ENCODE results near the gene RASGRP1. TPM values are rescaled to one million over a fixed set of nuclear protein-coding genes. Genes with fewer than 3 reads are reported as not detected.

The RASGRP1 gene
- total RNA-seq, 4 donors from 2014 or later, result 0.29 to 0.99 (median 0.66) TPM

DNA sequence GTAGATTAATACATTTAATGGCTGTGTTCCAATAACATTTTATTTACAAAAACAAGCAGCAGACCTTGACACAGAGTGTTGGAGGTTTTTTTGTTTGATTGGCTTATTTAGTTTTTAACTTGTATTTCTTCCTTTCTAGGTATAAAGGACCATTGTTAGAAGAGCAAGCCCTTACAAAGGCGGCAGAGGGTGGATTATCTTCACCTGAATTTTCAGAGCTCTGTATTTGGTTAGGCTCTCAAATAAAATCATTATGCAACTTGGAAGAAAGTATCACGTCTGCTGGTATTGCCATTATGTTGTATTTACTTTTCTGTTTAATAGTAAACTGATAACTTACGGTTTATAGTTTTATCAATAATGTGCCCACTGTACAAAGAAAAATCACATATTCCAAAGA, 100.7 kb downstream of the RASGRP1 start:
- WGBS, result 90% methylated on average over 3 of the region's 3 CpGs
- peaks cover 3 to 20% (median 8%) of the 10 kb centered on the region in 4 donors for H3K36me3 ChIP-seq
- H3K27me3 ChIP-seq, result no peaks in the 10 kb centered on the region
- TF ChIP-seq POLR2A (IDR thresholded peaks at IDR 0.05; ENCODE audit: low read depth), result no peak
- no peak for TF ChIP-seq EP300 (IDR thresholded peaks at IDR 0.05)
- no peak for TF ChIP-seq CTCF (IDR thresholded peaks at IDR 0.05)
- no peak for TF ChIP-seq POLR2AphosphoS5 (IDR thresholded peaks at IDR 0.05)
- H3K4me3 ChIP-seq, result no peak overlapping the region
- intact Hi-C loops (cut with DNase I), result no loop called here
- no peak for DNase-seq (ENCODE audit: extremely low spot score)
- H3K4me1 ChIP-seq, result peaks cover 0 to 4% (median 0%) of the 10 kb centered on the region in 4 donors
- no peak overlapping the region for H3K27ac ChIP-seq (replicated peaks in 1 of 4)
- no peaks in the 10 kb centered on the region for H3K9me3 ChIP-seq

GRCh38 chr15:38461066-38461833, 103.4 kb downstream of the RASGRP1 start:
- Histone ChIP-seq H3K9me3 (no peaks in the 10 kb centered on the region), H3K4me3 (no peak overlapping the region), H3K27ac (replicated peaks in 1 of 4) (no peak overlapping the region), H3K27me3 (no peaks in the 10 kb centered on the region), H3K4me1 (peaks cover 0 to 7% (median 2%) of the 10 kb centered on the region in 4 donors), H3K36me3 (peaks cover 0 to 8% (median 3%) of the 10 kb centered on the region in 4 donors)
- WGBS, result 98% methylated on average over 2 of the region's 2 CpGs
- TF ChIP-seq POLR2A (IDR thresholded peaks at IDR 0.05; ENCODE audit: low read depth), result no peak
- no peak for TF ChIP-seq POLR2AphosphoS5 (IDR thresholded peaks at IDR 0.05)
- no peak for TF ChIP-seq CTCF (IDR thresholded peaks at IDR 0.05)
- no peak for TF ChIP-seq EP300 (IDR thresholded peaks at IDR 0.05)
- intact Hi-C loops (cut with DNase I), result no loop called here
- no peak for DNase-seq (ENCODE audit: extremely low spot score)

GRCh38 chr15:38460543-38460942, 104.1 kb downstream of the RASGRP1 start:
- Histone ChIP-seq H3K4me3 (no peak overlapping the region), H3K9me3 (no peaks in the 10 kb centered on the region), H3K36me3 (peaks cover 0 to 2% (median under 1%) of the 10 kb centered on the region in 4 donors), H3K27ac (replicated peaks in 1 of 4) (no peak overlapping the region), H3K4me1 (peaks cover 0 to 14% (median 8%) of the 10 kb centered on the region in 4 donors), H3K27me3 (no peaks in the 10 kb centered on the region)
- no peak for TF ChIP-seq POLR2AphosphoS5 (IDR thresholded peaks at IDR 0.05)
- TF ChIP-seq POLR2A (IDR thresholded peaks at IDR 0.05; ENCODE audit: low read depth), result no peak
- no peak for TF ChIP-seq EP300 (IDR thresholded peaks at IDR 0.05)
- no peak for TF ChIP-seq CTCF (IDR thresholded peaks at IDR 0.05)
- no peak for DNase-seq (ENCODE audit: extremely low spot score)
- intact Hi-C loops (cut with DNase I), result no loop called here
- 77% methylated on average over 3 of the region's 3 CpGs for WGBS

- no peak for DNase-seq (ENCODE audit: extremely low spot score)
- 100% methylated on average over 6 of the region's 6 CpGs for WGBS
- Histone ChIP-seq H3K9me3 (no peaks in the 10 kb centered on the region), H3K27me3 (no peaks in the 10 kb centered on the region), H3K4me1 (peaks cover 8 to 22% (median 17%) of the 10 kb centered on the region in 4 donors), H3K27ac (replicated peaks in 1 of 4) (no peak overlapping the region), H3K36me3 (no peaks in the 10 kb centered on the region), H3K4me3 (no peak overlapping the region)
- intact Hi-C loops (cut with DNase I), result no loop called here
- TF ChIP-seq POLR2A (IDR thresholded peaks at IDR 0.05; ENCODE audit: low read depth) (no peak), EP300 (IDR thresholded peaks at IDR 0.05) (no peak), CTCF (IDR thresholded peaks at IDR 0.05) (no peak), POLR2AphosphoS5 (IDR thresholded peaks at IDR 0.05) (no peak)
These were observed 105.1 kb downstream of the RASGRP1 start for GRCh38 chr15:38459480-38459879.
